Heart left ventricle (tissue), 13 donors: Measurements from ENCODE around the gene SNX19.

Source experiments
- CTCF ChIP-seq, 12 donors: fragments of 200-600 bp; sonication (generic) in 4 of 12; IDR thresholded peaks; one replicate each; pipeline versions ENCODE4 v1.5.0 to v1.8.0; 2018 to 2022; ENCODE audit warnings: antibody characterized with exemption in 12 of 12, mild to moderate bottlenecking in 5 of 12
- POLR2A ChIP-seq, 2 donors: fragments of 450-650 bp; IDR thresholded peaks; one replicate each; pipeline ENCODE4 v1.6.1; 2017; ENCODE audit warnings: antibody characterized with exemption in 2 of 2, mild to moderate bottlenecking in 2 of 2, moderate library complexity in 2 of 2
- donor health status: ischemic (EF 13 %, LVEDD 7.1; RV severe dilation, severe dysfunction).
- donor health status: DM: no; HTN: yes; CAD: no.
- donor health status: DM: no; HTN: no; CAD: no.
- donor health status: ischemic (EF 25% LVEDD 6.9; RV normal size, moderate dysfunction).
- donor health status: ischemic (EF 25% LVEDD 5.7; RV mildly dilated, moderate dysfunction).
- donor health status: ischemic (EF 35%, LVEDD 5.7; RV mildly dilated, moderate dysfunction).
- donor health status: nonischemic (EF 11% LVEDD 7.7; RV severe dilation, severe dysfunction).
- donor health status: DM: yes; HTN: yes; CAD: no.
- donor health status: PGD.
- donor health status: ischemic (EF 29% LVEDD 5.4; RV normal size, mild dysfunction).
- donor health status: nonischemic (EF 23%, LVEDD 6.1; RV moderate dilation, normal function).

- TF ChIP-seq CTCF (IDR thresholded peaks at IDR 0.05) (no peak), POLR2A (IDR thresholded peaks at IDR 0.05) (no peak)
Measured at GRCh38 chr11:130839981-130840666, 76.2 kb downstream of the SNX19 start.
